ENCODE measurements around the gene CD47. TPM values are rescaled to one million over a fixed set of nuclear protein-coding genes. Genes with fewer than 3 reads are reported as not detected.

CD47 gene
- total RNA-seq, 5 donors from 2014 or later (not counting 1 experiment from before 2014, with no cell fraction given), result 154 to 186 (median 161) TPM

DNA sequence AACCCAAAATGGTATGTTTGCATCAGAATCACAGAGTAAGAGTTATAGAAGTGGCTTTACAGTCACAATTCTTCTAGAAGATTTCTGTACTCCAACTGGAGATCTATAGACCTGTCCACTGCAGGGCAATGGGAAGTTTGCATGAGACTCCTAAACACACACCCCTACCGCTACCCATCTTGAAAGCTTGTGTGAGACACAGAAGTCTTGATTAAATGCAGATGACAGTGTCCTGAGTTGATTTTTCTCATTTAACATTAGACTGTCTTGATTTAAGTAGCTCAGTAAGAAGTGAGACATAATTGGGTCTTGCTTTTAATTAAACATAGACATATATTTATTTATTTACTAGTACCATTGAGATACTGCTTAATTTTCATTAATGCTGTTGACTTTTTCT, 54.4 kb downstream of the CD47 start:
- ChIA-PET POLR2A (interaction anchor here (0.6 to 0.7 kb wide), 2 partner anchors 8 to 377 kb away, joined by 3 read pairs; no protein-coding TSS in a partner anchor), CTCF (interaction anchor here in 1 of 2 donors (0.6 kb wide), 1 partner anchor 371 kb away, joined by 3 read pairs; no protein-coding TSS in a partner anchor)
- no CpG with 5 or more reads among the region's 1 CpG for WGBS (ENCODE audit: insufficient coverage)
- H3K9me3 ChIP-seq, result no peaks in the 10 kb centered on the region
- Mint-ChIP-seq H3K36me3 (peaks cover 45% of the 10 kb centered on the region), H3K27ac (peak overlapping the region; percentile 74 to 86), H3K4me3 (no peak overlapping the region), H3K4me1 (peaks cover 16 to 32% (median 24%) of the 10 kb centered on the region in 3 donors), H3K27me3 (no peaks in the 10 kb centered on the region), H3K9me3 (no peaks in the 10 kb centered on the region)
- H3K36me3 ChIP-seq (ENCODE audit: control insufficient read depth in 2 of 2, extremely low read depth in 1 of 2, insufficient read depth in 1 of 2, low read length in 1 of 2), result peaks cover 3 to 35% of the 10 kb centered on the region in 2 donors
- H3K27ac ChIP-seq (ENCODE audit: low read length), result no peak overlapping the region
- peaks cover 0 to 3% of the 10 kb centered on the region in 2 experiments for H3K4me1 ChIP-seq (ENCODE audit: control insufficient read depth in 1 of 2, extremely low read depth in 1 of 2, insufficient read depth in 2 of 2, low read length in 2 of 2)
- DNase-seq (no peak), ATAC-seq (replicated peaks in 1 of 4) (no peak)
- H3K27me3 ChIP-seq (replicated peaks in 1 of 2; ENCODE audit: control insufficient read depth in 2 of 2, extremely low read depth in 1 of 2, insufficient read depth in 2 of 2, low read length in 1 of 2), result no peaks in the 10 kb centered on the region
- no peak overlapping the region for H3K4me3 ChIP-seq (ENCODE audit: control insufficient read depth in 1 of 2, extremely low read depth in 1 of 2, low read length in 1 of 2)

DNA sequence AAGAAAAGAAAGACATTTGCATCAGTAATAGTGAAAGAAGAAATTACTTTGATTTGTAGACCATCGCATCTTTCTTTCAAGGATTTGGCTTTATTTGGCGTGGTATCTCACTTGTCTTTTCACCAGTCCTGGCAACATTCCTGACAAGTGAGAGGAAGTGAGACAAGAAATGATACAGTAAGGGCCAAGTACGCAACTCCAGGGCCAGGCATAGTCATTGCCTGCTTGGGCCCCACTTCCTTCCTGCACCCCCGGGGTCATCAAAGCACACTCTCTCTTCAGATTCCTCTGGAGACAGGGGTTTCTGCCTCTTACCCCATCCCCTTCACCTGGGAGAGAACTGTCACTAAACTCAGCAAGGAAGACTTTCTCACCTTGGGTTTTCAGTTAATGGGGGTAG, 55.1 kb downstream of the CD47 start:
- peaks cover 3 to 36% of the 10 kb centered on the region in 2 donors for H3K36me3 ChIP-seq (ENCODE audit: control insufficient read depth in 2 of 2, extremely low read depth in 1 of 2, insufficient read depth in 1 of 2, low read length in 1 of 2)
- ChIA-PET POLR2A (no interaction called here), CTCF (interaction anchor here in 1 of 2 donors (0.6 kb wide), 1 partner anchor 372 kb away, joined by 3 read pairs; no protein-coding TSS in a partner anchor)
- H3K4me1 ChIP-seq (ENCODE audit: control insufficient read depth in 1 of 2, extremely low read depth in 1 of 2, insufficient read depth in 2 of 2, low read length in 2 of 2), result peaks cover 0 to 3% of the 10 kb centered on the region in 2 experiments
- Mint-ChIP-seq H3K4me1 (peaks cover 16 to 32% (median 24%) of the 10 kb centered on the region in 3 donors), H3K27ac (peak overlapping the region; percentile 74 to 86), H3K4me3 (no peak overlapping the region), H3K9me3 (no peaks in the 10 kb centered on the region), H3K27me3 (no peaks in the 10 kb centered on the region), H3K36me3 (peaks cover 50% of the 10 kb centered on the region)
- WGBS (ENCODE audit: insufficient coverage), result 69% methylated on average over 3 of the region's 4 CpGs
- no peak overlapping the region for H3K27ac ChIP-seq (ENCODE audit: low read length)
- DNase-seq, result no peak
- no peaks in the 10 kb centered on the region for H3K9me3 ChIP-seq
- ATAC-seq (replicated peaks in 1 of 4), result peak in 1 of 4 experiments; percentile 38
- no peaks in the 10 kb centered on the region for H3K27me3 ChIP-seq (replicated peaks in 1 of 2; ENCODE audit: control insufficient read depth in 2 of 2, extremely low read depth in 1 of 2, insufficient read depth in 2 of 2, low read length in 1 of 2)
- no peak overlapping the region for H3K4me3 ChIP-seq (ENCODE audit: control insufficient read depth in 1 of 2, extremely low read depth in 1 of 2, low read length in 1 of 2)

DNA sequence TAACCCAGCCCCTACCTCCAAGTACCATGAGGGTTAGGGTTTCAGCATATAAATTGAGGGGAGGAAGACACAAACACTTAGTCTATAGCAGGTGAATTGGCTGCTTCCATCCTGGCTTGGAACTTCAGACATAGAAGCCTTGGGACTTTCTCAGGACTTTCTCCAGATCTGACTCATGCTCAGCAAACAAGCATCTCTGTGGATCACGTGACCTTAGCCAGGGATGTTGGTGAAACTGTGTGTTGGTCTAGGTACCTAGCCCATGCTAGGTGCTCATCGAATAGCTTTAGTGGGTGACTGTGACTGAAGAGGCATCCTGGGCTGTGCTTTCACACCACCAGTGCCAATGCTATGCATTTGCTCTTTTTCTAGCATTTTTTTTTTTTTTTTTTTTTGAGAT, 58.9 kb downstream of the CD47 start:
- peak overlapping the region in 1 of 2 donors; percentile 52 for H3K27ac Mint-ChIP-seq

DNA sequence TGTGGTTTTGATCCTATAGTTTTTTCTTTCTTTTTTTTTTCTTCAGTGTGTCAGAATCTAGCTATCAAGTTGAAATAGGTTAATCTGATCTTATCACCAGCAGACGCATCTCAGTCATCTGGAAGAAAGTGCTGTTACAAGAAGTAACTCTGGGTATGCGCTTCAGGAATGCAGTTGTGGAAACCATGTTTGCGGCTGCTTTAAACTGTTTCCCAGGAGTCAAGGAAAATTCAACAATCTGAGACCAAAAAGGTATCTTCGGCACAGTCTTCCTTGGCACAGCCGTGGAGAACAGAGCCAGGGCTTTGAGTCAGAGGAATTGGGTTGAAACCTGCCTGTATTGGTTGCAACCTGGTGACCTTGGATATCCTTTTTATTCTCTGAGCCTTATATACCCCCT, 59.9 kb downstream of the CD47 start:
- no peaks in the 10 kb centered on the region for H3K27me3 Mint-ChIP-seq

More for the DNA sequence above, 58.9 kb downstream of the CD47 start:
- Histone ChIP-seq H3K4me3 (ENCODE audit: control insufficient read depth in 1 of 2, extremely low read depth in 1 of 2, low read length in 1 of 2) (no peak overlapping the region), H3K9me3 (no peaks in the 10 kb centered on the region), H3K27me3 (replicated peaks in 1 of 2; ENCODE audit: control insufficient read depth in 2 of 2, extremely low read depth in 1 of 2, insufficient read depth in 2 of 2, low read length in 1 of 2) (no peaks in the 10 kb centered on the region), H3K36me3 (ENCODE audit: control insufficient read depth in 2 of 2, extremely low read depth in 1 of 2, insufficient read depth in 1 of 2, low read length in 1 of 2) (peaks cover 7 to 19% of the 10 kb centered on the region in 2 donors), H3K4me1 (ENCODE audit: control insufficient read depth in 1 of 2, extremely low read depth in 1 of 2, insufficient read depth in 2 of 2, low read length in 2 of 2) (peaks cover 0 to 3% of the 10 kb centered on the region in 2 experiments), H3K27ac (ENCODE audit: low read length) (no peak overlapping the region)
- no peak overlapping the region for H3K4me3 Mint-ChIP-seq
- peaks cover 15 to 20% (median 20%) of the 10 kb centered on the region in 3 donors for H3K4me1 Mint-ChIP-seq
- ATAC-seq (replicated peaks in 1 of 4), result no peak
- ChIA-PET CTCF (no interaction called here), POLR2A (interaction anchor here in 1 of 2 donors (0.7 kb wide), 1 partner anchor 218 kb away, joined by 13 read pairs; no protein-coding TSS in a partner anchor)
- 83% methylated on average over 1 of the region's 2 CpGs for WGBS (ENCODE audit: insufficient coverage)
- H3K36me3 Mint-ChIP-seq, result peaks cover 63% of the 10 kb centered on the region
- H3K9me3 Mint-ChIP-seq, result peaks cover 0 to 4% (median 0%) of the 10 kb centered on the region in 3 donors
- DNase-seq, result no peak
- no peaks in the 10 kb centered on the region for H3K27me3 Mint-ChIP-seq

DNA sequence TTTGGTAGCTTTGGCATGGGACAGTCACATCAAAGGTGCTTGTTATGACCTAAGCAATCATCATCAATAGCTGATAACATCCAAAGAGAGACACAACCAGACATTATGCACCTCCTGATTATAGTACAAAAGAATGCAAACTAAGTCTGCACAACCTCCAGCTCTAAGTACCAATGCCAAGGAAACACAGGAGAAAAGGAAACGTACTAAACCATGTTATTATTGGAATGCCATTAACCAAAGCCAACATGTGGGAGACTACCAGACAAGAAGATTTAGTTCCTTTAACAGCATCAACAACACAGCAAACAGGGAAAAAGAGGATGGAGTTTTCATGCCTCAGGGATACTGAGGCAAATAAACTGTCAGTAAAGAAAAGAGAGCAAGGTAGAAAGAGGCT, 61.4 kb downstream of the CD47 start:
- H3K36me3 ChIP-seq (ENCODE audit: control insufficient read depth in 2 of 2, extremely low read depth in 1 of 2, insufficient read depth in 1 of 2, low read length in 1 of 2), result peaks cover 7 to 19% of the 10 kb centered on the region in 2 donors
- no peak overlapping the region for H3K4me3 ChIP-seq (ENCODE audit: control insufficient read depth in 1 of 2, extremely low read depth in 1 of 2, low read length in 1 of 2)
- peaks cover 0 to 4% (median 0%) of the 10 kb centered on the region in 3 donors for H3K9me3 Mint-ChIP-seq
- ATAC-seq (replicated peaks in 1 of 4), result no peak
- CTCF ChIA-PET, result interaction anchor here in 1 of 2 donors (0.7 kb wide), 1 partner anchor 292 kb away, joined by 3 read pairs; no protein-coding TSS in a partner anchor
- H3K27ac Mint-ChIP-seq, result no peak overlapping the region
- H3K36me3 Mint-ChIP-seq, result peaks cover 61% of the 10 kb centered on the region
- no peak overlapping the region for H3K27ac ChIP-seq (ENCODE audit: low read length)
- no peaks in the 10 kb centered on the region for H3K27me3 Mint-ChIP-seq
- no peaks in the 10 kb centered on the region for H3K27me3 ChIP-seq (replicated peaks in 1 of 2; ENCODE audit: control insufficient read depth in 2 of 2, extremely low read depth in 1 of 2, insufficient read depth in 2 of 2, low read length in 1 of 2)
- WGBS (ENCODE audit: insufficient coverage), result no CpG with 5 or more reads among the region's 1 CpG
- H3K4me3 Mint-ChIP-seq, result no peak overlapping the region
- POLR2A ChIA-PET, result no interaction called here
- H3K9me3 ChIP-seq, result no peaks in the 10 kb centered on the region
- H3K4me1 ChIP-seq (ENCODE audit: control insufficient read depth in 1 of 2, extremely low read depth in 1 of 2, insufficient read depth in 2 of 2, low read length in 2 of 2), result no peaks in the 10 kb centered on the region
- no peak for DNase-seq
- H3K4me1 Mint-ChIP-seq, result peaks cover 0 to 10% (median 7%) of the 10 kb centered on the region in 3 donors

More for the DNA sequence above, 59.9 kb downstream of the CD47 start:
- Mint-ChIP-seq H3K4me3 (no peak overlapping the region), H3K4me1 (peaks cover 5 to 13% (median 13%) of the 10 kb centered on the region in 3 donors), H3K27ac (peak overlapping the region in 1 of 2 donors; percentile 66), H3K9me3 (peaks cover 0 to 4% (median 0%) of the 10 kb centered on the region in 3 donors), H3K36me3 (peaks cover 62% of the 10 kb centered on the region)
- POLR2A ChIA-PET, result no interaction called here
- H3K9me3 ChIP-seq, result no peaks in the 10 kb centered on the region
- ATAC-seq (replicated peaks in 1 of 4) (no peak), DNase-seq (no peak)
- WGBS (ENCODE audit: insufficient coverage), result 97% methylated on average over 5 of the region's 5 CpGs
- CTCF ChIA-PET, result no interaction called here
- no peaks in the 10 kb centered on the region for H3K27me3 ChIP-seq (replicated peaks in 1 of 2; ENCODE audit: control insufficient read depth in 2 of 2, extremely low read depth in 1 of 2, insufficient read depth in 2 of 2, low read length in 1 of 2)
- no peak overlapping the region for H3K27ac ChIP-seq (ENCODE audit: low read length)
- H3K4me1 ChIP-seq (ENCODE audit: control insufficient read depth in 1 of 2, extremely low read depth in 1 of 2, insufficient read depth in 2 of 2, low read length in 2 of 2), result peaks cover 0 to 3% of the 10 kb centered on the region in 2 experiments
- no peak overlapping the region for H3K4me3 ChIP-seq (ENCODE audit: control insufficient read depth in 1 of 2, extremely low read depth in 1 of 2, low read length in 1 of 2)
- H3K36me3 ChIP-seq (ENCODE audit: control insufficient read depth in 2 of 2, extremely low read depth in 1 of 2, insufficient read depth in 1 of 2, low read length in 1 of 2), result peaks cover 7 to 19% of the 10 kb centered on the region in 2 donors

DNA sequence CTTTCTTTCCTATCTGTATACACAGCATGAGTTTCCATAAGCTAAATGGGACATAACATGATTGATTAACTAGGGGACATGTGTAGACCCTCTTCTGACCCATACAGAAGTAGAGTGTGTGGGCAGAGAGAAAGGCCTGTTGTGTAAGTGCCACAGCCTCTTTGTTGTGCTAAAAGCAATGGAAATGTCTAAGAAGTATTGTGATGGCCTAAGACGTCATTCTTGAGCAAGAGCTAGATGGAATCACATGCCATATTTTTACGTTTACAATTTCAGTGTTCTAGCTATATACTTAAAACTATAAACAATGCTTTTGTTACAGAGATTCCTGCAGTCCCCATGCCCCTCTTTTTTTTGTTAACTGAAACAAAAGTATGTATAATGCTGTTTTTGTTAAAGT, 61.9 kb downstream of the CD47 start:
- peaks cover 0 to 12% (median 7%) of the 10 kb centered on the region in 3 donors for H3K4me1 Mint-ChIP-seq
- ChIA-PET CTCF (no interaction called here), POLR2A (interaction anchor here in 1 of 2 donors (0.6 kb wide), 1 partner anchor 266 kb away, joined by 5 read pairs; no protein-coding TSS in a partner anchor)
- H3K9me3 ChIP-seq, result no peaks in the 10 kb centered on the region
- no peak overlapping the region for H3K4me3 ChIP-seq (ENCODE audit: control insufficient read depth in 1 of 2, extremely low read depth in 1 of 2, low read length in 1 of 2)
- no peaks in the 10 kb centered on the region for H3K27me3 ChIP-seq (replicated peaks in 1 of 2; ENCODE audit: control insufficient read depth in 2 of 2, extremely low read depth in 1 of 2, insufficient read depth in 2 of 2, low read length in 1 of 2)
- H3K27ac Mint-ChIP-seq, result no peak overlapping the region
- DNase-seq (no peak), ATAC-seq (replicated peaks in 1 of 4) (no peak)
- H3K27ac ChIP-seq (ENCODE audit: low read length), result no peak overlapping the region
- H3K36me3 Mint-ChIP-seq, result peaks cover 59% of the 10 kb centered on the region
- H3K36me3 ChIP-seq (ENCODE audit: control insufficient read depth in 2 of 2, extremely low read depth in 1 of 2, insufficient read depth in 1 of 2, low read length in 1 of 2), result peaks cover 7 to 19% of the 10 kb centered on the region in 2 donors
- H3K4me1 ChIP-seq (ENCODE audit: control insufficient read depth in 1 of 2, extremely low read depth in 1 of 2, insufficient read depth in 2 of 2, low read length in 2 of 2), result no peaks in the 10 kb centered on the region
- H3K27me3 Mint-ChIP-seq, result no peaks in the 10 kb centered on the region
- no peak overlapping the region for H3K4me3 Mint-ChIP-seq
- no CpG with 5 or more reads among the region's 2 CpGs for WGBS (ENCODE audit: insufficient coverage)
- peaks cover 0 to 4% (median 0%) of the 10 kb centered on the region in 3 donors for H3K9me3 Mint-ChIP-seq
